GM12878 (cell line): Measurements from ENCODE around the gene TCOF1. TPM values are rescaled to one million over a fixed set of nuclear protein-coding genes. Genes with fewer than 3 reads are reported as not detected.

ENCODE experiments used
- ATAC-seq: fragments of 200-7000 bp; cut with Tn5 transposase; 3 replicates; pipeline ENCODE4 v1.9.1; 2020; ENCODE audit warnings: mild to moderate bottlenecking, moderate library complexity
- BruUV-seq: library from RNA; stranded (reverse); fragments of 400-500 nt; replicated peaks from 2 replicates; lab custom pipeline; 2021; lab: Mats Ljungman, UMichigan
- CTCF ChIA-PET: fragments of 300-600 bp; sonication (Branson Sonifier 250); formaldehyde crosslinking; extraction: SDS; loops from one replicate; lab custom pipeline; 2021; ENCODE audit warnings: inconsistent platforms; lab: Yijun Ruan, JAX
- POLR2A ChIA-PET: fragments of 350-600 bp; formaldehyde crosslinking; extraction: SDS; loops from one replicate; lab custom pipeline; 2021; ENCODE audit warnings: inconsistent platforms; lab: Charles Lee
- RAD21 ChIA-PET: fragments of 300-600 bp; sonication (Branson Sonifier 250); formaldehyde crosslinking; loops from one replicate; lab custom pipeline; 2023; ENCODE audit warnings: antibody characterized with exemption; ENCODE audit not compliant: unreplicated experiment; lab: Charles Lee
- SMC1A ChIA-PET: fragments of 300-600 bp; sonication (Branson Sonifier 250); formaldehyde crosslinking; loops from one replicate; lab custom pipeline; 2023; ENCODE audit not compliant: unreplicated experiment, uncharacterized antibody; lab: Charles Lee
- DNase-seq: peaks from one replicate; pipeline ENCODE4 v3.0.0-alpha.2; 2011; ENCODE audit warnings: low read depth, low spot score
- FAIRE-seq: peaks from 3 replicates; lab custom pipeline; 2011; peaks lifted over from hg19 to GRCh38; lab: Jason Lieb, UNC
- H2AFZ ChIP-seq: 2 replicates; pipeline ENCODE4 v1.6.0; 2011; ENCODE audit warnings: low read depth, low read length, control low read depth; ENCODE audit not compliant: control insufficient read depth
- H3K27ac ChIP-seq: 2 replicates; pipeline ENCODE4 v1.5.1; 2011; ENCODE audit warnings: control low read depth; ENCODE audit not compliant: control insufficient read depth, insufficient read depth
- H3K27me3 ChIP-seq, 2 experiments: replicated peaks in 1 of 2; 2 replicates each; pipeline versions ENCODE4 v1.6.0 to v1.6.1; 2011; ENCODE audit warnings: low read length in 1 of 2; ENCODE audit not compliant: control insufficient read depth in 2 of 2, insufficient read depth in 2 of 2
- H3K36me3 ChIP-seq, 2 experiments: 2 replicates each; pipeline ENCODE4 v1.5.1; 2011; ENCODE audit warnings: low read length in 1 of 2; ENCODE audit not compliant: control insufficient read depth in 2 of 2, insufficient read depth in 2 of 2
- H3K4me1 ChIP-seq: 2 replicates; pipeline ENCODE4 v1.6.1; 2011; ENCODE audit warnings: mild to moderate bottlenecking, low read length, moderate library complexity, mixed read lengths; ENCODE audit not compliant: control insufficient read depth, insufficient read depth
- H3K4me2 ChIP-seq: 2 replicates; pipeline ENCODE4 v1.6.0; 2011; ENCODE audit warnings: control low read depth; ENCODE audit not compliant: control insufficient read depth, insufficient read depth
- H3K4me3 ChIP-seq: fragments of 200-600 bp; sonication (generic); 2 replicates; pipeline ENCODE4 v1.5.1; 2016
- H3K79me2 ChIP-seq: 2 replicates; pipeline ENCODE4 v1.6.0; 2011; ENCODE audit warnings: low read length; ENCODE audit not compliant: control insufficient read depth, insufficient read depth
- H3K9ac ChIP-seq: 2 replicates; pipeline ENCODE4 v1.8.0; 2011; ENCODE audit warnings: low read length, control low read depth, mixed read lengths; ENCODE audit not compliant: control insufficient read depth, insufficient read depth
- H3K9me3 ChIP-seq: replicated peaks from 3 replicates; pipeline ENCODE4 v1.5.1; 2011; ENCODE audit warnings: mild to moderate bottlenecking, low read length; ENCODE audit not compliant: control insufficient read depth, insufficient read depth
- H4K20me1 ChIP-seq: 2 replicates; pipeline ENCODE4 v1.6.0; 2011; ENCODE audit not compliant: control insufficient read depth, insufficient read depth
- CHD1 ChIP-seq: IDR thresholded peaks from 2 replicates; pipeline ENCODE4 v1.6.1; 2012; ENCODE audit warnings: low read depth, low read length, improper control_type of control experiment
- ETV6 ChIP-seq, 2 experiments: fragments of 450-650 bp in 1 of 2; IDR thresholded peaks in 1 of 2; conservative IDR thresholded peaks in 1 of 2; 2 replicates each; pipeline ENCODE4 v1.6.1; 2014; ENCODE audit warnings: antibody characterized with exemption in 1 of 2, borderline replicate concordance in 1 of 2, low read depth in 1 of 2, mild to moderate bottlenecking in 1 of 2, moderate library complexity in 1 of 2
- NFXL1 ChIP-seq: fragments of 450-650 bp; IDR thresholded peaks from 2 replicates; pipeline ENCODE4 v1.6.1; 2017; ENCODE audit warnings: antibody characterized with exemption, mild to moderate bottlenecking, borderline replicate concordance
- RAD21 ChIP-seq: IDR thresholded peaks from 2 replicates; pipeline ENCODE4 v1.6.1; 2011; ENCODE audit warnings: mild to moderate bottlenecking, low read depth, low read length, moderate library complexity; ENCODE audit not compliant: insufficient read depth
- RCOR1 ChIP-seq: conservative IDR thresholded peaks from 2 replicates; pipeline ENCODE4 v1.6.1; 2012; ENCODE audit warnings: low read depth, low read length, improper control_type of control experiment
- SMC3 ChIP-seq: IDR thresholded peaks from 2 replicates; pipeline ENCODE4 v1.6.1; 2011; ENCODE audit warnings: low read length, improper control_type of control experiment, borderline replicate concordance
- ZNF207 ChIP-seq: fragments of 450-650 bp; IDR thresholded peaks from 2 replicates; pipeline ENCODE4 v1.6.1; 2014; ENCODE audit warnings: antibody characterized with exemption, mild to moderate bottlenecking, borderline replicate concordance
- ZNF24 ChIP-seq: fragments of 450-650 bp; IDR thresholded peaks from 2 replicates; pipeline ENCODE4 v1.6.1; 2017; ENCODE audit warnings: antibody characterized with exemption, mild to moderate bottlenecking
- WGBS: methylation state at CpG from one replicate; pipeline ENCODE4 v1.1.6; 2016; ENCODE audit warnings: low lambda C conversion rate; ENCODE audit not compliant: insufficient replicate concordance, insufficient coverage; ENCODE audit errors: missing lambda C conversion rate; 5-methylcytosine and 5-hydroxymethylcytosine counted together
- in situ Hi-C: fragments of 300-500 bp; cut with MboI; formaldehyde crosslinking; loops from 9 replicates; pipeline ENCODE4 v1.14.3; 2018; ENCODE audit warnings: mixed read lengths
- intact Hi-C: fragments of 100-400 bp; cut with micrococcal nuclease; formaldehyde crosslinking; loops from one replicate; pipeline ENCODE4 v1.14.2; 2022; ENCODE audit not compliant: unreplicated experiment
- polyA plus RNA-seq, 11 experiments: library from polyadenylated mRNA; depleted of rRNA in 4 of 11; unstranded in 6 of 11; stranded (reverse) in 5 of 11; fragments of >200 nt; fragmentation: Nextera tagmentation in 4 of 11; fragmentation: Illumina TruSeq in 1 of 11; extraction: Ambion mirVana in 4 of 11; extraction: Trizol in 1 of 11; gene quantifications; 1 replicate in 1 of 11; 2 replicates in 10 of 11; pipeline versions ENCODE4 v1.2.1 to v1.2.3, GENCODE V29; 2011 to 2016; ENCODE audit warnings: inconsistent platforms in 2 of 11, missing spikeins in 2 of 11, low read depth in 1 of 11
- total RNA-seq, 4 experiments: library from RNA; depleted of rRNA in 3 of 4; stranded (reverse); fragments of >200 nt in 3 of 4; fragmentation: Illumina TruSeq in 1 of 4; extraction: Trizol in 1 of 4; gene quantifications; 2 replicates each; pipeline versions ENCODE4 v1.2.1 to v1.2.3, GENCODE V29; 2013 to 2021
- TF ChIP-seq, protein P1 (sequence below): fragments of 450-650 bp; conservative IDR thresholded peaks from 2 replicates; pipeline ENCODE4 v1.6.1; 2017; ENCODE audit warnings: mild to moderate bottlenecking, moderate library complexity
- TF ChIP-seq, protein P2 (sequence below): fragments of 450-650 bp; IDR thresholded peaks from 2 replicates; pipeline ENCODE4 v1.6.1; 2017; ENCODE audit warnings: mild to moderate bottlenecking, moderate library complexity
- TF ChIP-seq, protein P3 (sequence below): IDR thresholded peaks from 2 replicates; pipeline ENCODE4 v1.6.1; 2012; ENCODE audit warnings: low read length, inconsistent platforms
- TF ChIP-seq, protein P4 (sequence below): fragments of 450-650 bp; IDR thresholded peaks from 2 replicates; pipeline ENCODE4 v1.6.1; 2016; ENCODE audit warnings: mild to moderate bottlenecking

The TCOF1 gene
- total and polyA plus RNA-seq, 10 of the 15 experiments (the other 5 are each of a cell fraction or from before 2014, with no cell fraction given) = 8.7 to 83.9 (median 38.9) TPM

DNA sequence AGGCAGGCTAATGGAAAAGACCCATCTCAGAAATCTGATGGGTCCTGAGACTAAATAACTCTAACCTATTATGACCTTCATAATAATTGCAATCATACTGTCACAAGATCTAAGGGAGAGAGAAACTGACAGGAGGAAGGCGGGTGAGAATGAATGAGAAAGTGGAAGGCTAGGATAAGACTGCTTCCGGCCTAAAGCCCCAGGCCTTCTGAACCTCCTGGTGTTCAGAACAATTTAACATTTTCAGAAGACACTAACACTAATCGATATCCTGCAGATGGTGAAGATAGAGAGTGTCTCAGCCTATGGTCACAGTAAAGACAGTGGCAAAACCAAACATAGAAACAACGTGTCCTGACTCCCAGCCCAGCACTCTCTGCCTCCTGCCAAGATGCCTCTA lies 90.8 kb downstream of the TCOF1 start:
- DNase-seq (no peak), FAIRE-seq (no peak), ATAC-seq (peak; percentile 9)
- peaks cover 2% of the 10 kb centered on the region; the same call in 1 of the 2 replicates for H3K4me1 ChIP-seq
- intact Hi-C loops = loop anchor here (2.0 kb wide), 1 partner anchor 36 kb away; the partner anchor contains the start of gene CD74
- WGBS = 1% methylated on average over 4 of the region's 4 CpGs
- H3K4me2 ChIP-seq = peak overlapping the region; percentile 79
- H3K36me3 ChIP-seq = peaks cover 29 to 37% of the 10 kb centered on the region in 2 experiments
- ChIA-PET RAD21 (no interaction called here), CTCF (interaction anchor here (2.9 to 3.3 kb wide), 2 partner anchors 12 to 50 kb away, joined by 12 to 17 read pairs; no protein-coding TSS in a partner anchor), SMC1A (interaction anchor here (1.2 to 2.0 kb wide), 2 partner anchors 11 to 12 kb away, joined by 4 read pairs; no protein-coding TSS in a partner anchor), POLR2A (interaction anchor here (1.0 kb wide), 1 partner anchor 50 kb away, joined by 4 read pairs; no protein-coding TSS in a partner anchor)
- TF ChIP-seq RAD21 (no peak), NFXL1 (no peak), CHD1 (0 out of 2 replicates have a peak, but pooled peaks have one; percentile 35), ETV6 (conservative IDR thresholded peaks at IDR 0.05 in 1 of 2, IDR thresholded peaks at IDR 0.05 in 1 of 2; ENCODE audit: borderline replicate concordance in 1 of 2, low read depth in 1 of 2) (no peak), SMC3 (no peak), ZNF207 (no peak), ZNF24 (no peak), RCOR1 (no peak)
- TF ChIP-seq, protein P1, sequence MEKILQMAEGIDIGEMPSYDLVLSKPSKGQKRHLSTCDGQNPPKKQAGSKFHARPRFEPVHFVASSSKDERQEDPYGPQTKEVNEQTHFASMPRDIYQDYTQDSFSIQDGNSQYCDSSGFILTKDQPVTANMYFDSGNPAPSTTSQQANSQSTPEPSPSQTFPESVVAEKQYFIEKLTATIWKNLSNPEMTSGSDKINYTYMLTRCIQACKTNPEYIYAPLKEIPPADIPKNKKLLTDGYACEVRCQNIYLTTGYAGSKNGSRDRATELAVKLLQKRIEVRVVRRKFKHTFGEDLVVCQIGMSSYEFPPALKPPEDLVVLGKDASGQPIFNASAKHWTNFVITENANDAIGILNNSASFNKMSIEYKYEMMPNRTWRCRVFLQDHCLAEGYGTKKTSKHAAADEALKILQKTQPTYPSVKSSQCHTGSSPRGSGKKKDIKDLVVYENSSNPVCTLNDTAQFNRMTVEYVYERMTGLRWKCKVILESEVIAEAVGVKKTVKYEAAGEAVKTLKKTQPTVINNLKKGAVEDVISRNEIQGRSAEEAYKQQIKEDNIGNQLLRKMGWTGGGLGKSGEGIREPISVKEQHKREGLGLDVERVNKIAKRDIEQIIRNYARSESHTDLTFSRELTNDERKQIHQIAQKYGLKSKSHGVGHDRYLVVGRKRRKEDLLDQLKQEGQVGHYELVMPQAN = 0 out of 2 replicates have a peak, but pooled peaks have one; percentile 31
- TF ChIP-seq, protein P2, sequence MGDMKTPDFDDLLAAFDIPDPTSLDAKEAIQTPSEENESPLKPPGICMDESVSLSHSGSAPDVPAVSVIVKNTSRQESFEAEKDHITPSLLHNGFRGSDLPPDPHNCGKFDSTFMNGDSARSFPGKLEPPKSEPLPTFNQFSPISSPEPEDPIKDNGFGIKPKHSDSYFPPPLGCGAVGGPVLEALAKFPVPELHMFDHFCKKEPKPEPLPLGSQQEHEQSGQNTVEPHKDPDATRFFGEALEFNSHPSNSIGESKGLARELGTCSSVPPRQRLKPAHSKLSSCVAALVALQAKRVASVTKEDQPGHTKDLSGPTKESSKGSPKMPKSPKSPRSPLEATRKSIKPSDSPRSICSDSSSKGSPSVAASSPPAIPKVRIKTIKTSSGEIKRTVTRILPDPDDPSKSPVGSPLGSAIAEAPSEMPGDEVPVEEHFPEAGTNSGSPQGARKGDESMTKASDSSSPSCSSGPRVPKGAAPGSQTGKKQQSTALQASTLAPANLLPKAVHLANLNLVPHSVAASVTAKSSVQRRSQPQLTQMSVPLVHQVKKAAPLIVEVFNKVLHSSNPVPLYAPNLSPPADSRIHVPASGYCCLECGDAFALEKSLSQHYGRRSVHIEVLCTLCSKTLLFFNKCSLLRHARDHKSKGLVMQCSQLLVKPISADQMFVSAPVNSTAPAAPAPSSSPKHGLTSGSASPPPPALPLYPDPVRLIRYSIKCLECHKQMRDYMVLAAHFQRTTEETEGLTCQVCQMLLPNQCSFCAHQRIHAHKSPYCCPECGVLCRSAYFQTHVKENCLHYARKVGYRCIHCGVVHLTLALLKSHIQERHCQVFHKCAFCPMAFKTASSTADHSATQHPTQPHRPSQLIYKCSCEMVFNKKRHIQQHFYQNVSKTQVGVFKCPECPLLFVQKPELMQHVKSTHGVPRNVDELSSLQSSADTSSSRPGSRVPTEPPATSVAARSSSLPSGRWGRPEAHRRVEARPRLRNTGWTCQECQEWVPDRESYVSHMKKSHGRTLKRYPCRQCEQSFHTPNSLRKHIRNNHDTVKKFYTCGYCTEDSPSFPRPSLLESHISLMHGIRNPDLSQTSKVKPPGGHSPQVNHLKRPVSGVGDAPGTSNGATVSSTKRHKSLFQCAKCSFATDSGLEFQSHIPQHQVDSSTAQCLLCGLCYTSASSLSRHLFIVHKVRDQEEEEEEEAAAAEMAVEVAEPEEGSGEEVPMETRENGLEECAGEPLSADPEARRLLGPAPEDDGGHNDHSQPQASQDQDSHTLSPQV = no peak
- TF ChIP-seq, protein P3, sequence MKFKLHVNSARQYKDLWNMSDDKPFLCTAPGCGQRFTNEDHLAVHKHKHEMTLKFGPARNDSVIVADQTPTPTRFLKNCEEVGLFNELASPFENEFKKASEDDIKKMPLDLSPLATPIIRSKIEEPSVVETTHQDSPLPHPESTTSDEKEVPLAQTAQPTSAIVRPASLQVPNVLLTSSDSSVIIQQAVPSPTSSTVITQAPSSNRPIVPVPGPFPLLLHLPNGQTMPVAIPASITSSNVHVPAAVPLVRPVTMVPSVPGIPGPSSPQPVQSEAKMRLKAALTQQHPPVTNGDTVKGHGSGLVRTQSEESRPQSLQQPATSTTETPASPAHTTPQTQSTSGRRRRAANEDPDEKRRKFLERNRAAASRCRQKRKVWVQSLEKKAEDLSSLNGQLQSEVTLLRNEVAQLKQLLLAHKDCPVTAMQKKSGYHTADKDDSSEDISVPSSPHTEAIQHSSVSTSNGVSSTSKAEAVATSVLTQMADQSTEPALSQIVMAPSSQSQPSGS = 0 out of 2 replicates have a peak, but pooled peaks have one; percentile 26
- TF ChIP-seq, protein P4, sequence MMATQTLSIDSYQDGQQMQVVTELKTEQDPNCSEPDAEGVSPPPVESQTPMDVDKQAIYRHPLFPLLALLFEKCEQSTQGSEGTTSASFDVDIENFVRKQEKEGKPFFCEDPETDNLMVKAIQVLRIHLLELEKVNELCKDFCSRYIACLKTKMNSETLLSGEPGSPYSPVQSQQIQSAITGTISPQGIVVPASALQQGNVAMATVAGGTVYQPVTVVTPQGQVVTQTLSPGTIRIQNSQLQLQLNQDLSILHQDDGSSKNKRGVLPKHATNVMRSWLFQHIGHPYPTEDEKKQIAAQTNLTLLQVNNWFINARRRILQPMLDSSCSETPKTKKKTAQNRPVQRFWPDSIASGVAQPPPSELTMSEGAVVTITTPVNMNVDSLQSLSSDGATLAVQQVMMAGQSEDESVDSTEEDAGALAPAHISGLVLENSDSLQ = 0 out of 2 replicates have a peak, but pooled peaks have one; percentile 9
- peaks cover 41% of the 10 kb centered on the region for H3K79me2 ChIP-seq
- H3K9me3 ChIP-seq = no peaks in the 10 kb centered on the region
- peak overlapping the region; percentile 99 for H3K27ac ChIP-seq
- H3K27me3 ChIP-seq = no peaks in the 10 kb centered on the region
- H3K9ac ChIP-seq = peak overlapping the region; percentile 98
- in situ Hi-C loops = no loop called here
- no TSS peak for BruUV-seq
- H4K20me1 ChIP-seq = peaks cover 7% of the 10 kb centered on the region
- H2AFZ ChIP-seq = no peak overlapping the region
- peak overlapping the region; percentile 97 for H3K4me3 ChIP-seq
